MM.1S (cell line): Measurements from ENCODE around the gene SHISA7.

ENCODE experiments used
- CTCF ChIP-seq: fragments of 300-600 bp; sonication (generic); IDR thresholded peaks from 2 replicates; pipeline ENCODE4 v1.5.1; 2016; ENCODE audit warnings: antibody characterized with exemption, low read length, mixed read lengths
- EZH2 ChIP-seq: fragments of 300-600 bp; sonication (generic); optimal IDR thresholded peaks from 2 replicates; pipeline ENCODE3; 2017; ENCODE audit warnings: low read depth, mild to moderate bottlenecking, antibody characterized with exemption, low read length, mixed read lengths

DNA sequence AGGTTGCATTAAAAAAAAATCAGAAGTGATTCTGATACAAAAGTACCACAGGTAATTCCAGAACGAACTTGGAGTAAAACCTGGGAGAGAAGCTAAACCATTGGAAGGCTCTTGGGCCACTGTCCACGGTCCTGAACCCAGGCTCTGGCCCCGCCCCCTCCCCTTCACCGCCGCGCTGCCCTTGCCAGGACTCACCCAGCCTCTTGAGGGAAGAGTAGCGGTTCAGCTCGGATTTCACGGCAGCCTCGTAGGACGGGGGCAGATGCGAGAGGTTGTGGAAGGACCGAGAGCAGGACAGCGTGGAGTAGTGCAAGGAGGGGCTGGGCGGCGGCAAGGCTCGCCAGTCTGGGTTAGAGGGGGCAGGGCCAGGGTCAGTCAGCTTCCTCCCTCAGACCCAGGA lies 5.7 kb downstream of the SHISA7 start:
- TF ChIP-seq CTCF: no peak
- no peak for TF ChIP-seq EZH2
